Measurements from ENCODE around the gene MIGA1. TPM values are rescaled to one million over a fixed set of nuclear protein-coding genes. Genes with fewer than 3 reads are reported as not detected.
A peak's percentile ranks its signal among the peaks of the same experiment; 100 is the strongest.

The MIGA1 gene
- total and polyA plus RNA-seq, 2 of the 13 experiments (the other 11 are each of a cell fraction or from before 2014, with no cell fraction given) = 3.8 to 6.6 TPM

DNA sequence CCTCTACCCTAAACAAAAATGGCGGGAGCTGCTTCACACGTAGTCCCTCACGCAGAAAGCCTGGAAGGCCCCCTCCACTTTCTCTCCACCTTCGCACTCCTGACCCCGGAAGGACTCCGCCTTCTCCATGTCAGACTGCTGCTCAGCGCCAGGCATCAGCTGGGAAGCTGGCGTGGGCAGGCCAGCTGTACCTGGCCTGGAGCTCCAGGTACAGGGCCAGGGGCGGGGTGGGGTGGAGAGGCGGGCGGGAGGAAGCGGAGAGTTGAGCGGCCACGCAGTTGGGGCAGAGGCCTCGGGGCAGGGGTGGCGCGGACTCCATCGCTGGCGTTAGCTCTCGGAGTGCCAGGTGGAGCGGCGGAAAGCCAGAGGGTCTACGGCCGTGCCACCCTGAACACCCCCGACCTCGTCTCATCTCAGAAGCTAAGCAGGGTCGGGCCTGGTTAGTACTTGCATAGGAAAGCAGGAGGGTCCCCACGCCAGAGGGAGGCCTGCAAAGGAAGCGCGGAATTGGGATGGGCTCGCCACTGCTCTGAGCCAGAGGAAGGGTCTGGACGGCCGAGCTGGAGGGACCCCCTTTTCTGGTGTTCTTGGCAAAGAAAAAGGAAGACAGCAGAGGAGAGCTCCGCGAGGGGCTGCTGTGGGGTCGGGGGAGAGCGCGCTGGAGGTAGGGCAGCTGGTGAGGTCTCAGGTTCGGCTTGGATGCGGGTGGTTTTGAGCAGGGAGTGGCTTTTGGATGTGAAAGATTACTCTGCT, at the start of gene MIGA1 (continued):
- TF ChIP-seq KDM3A (CRISPR knock-in tag; IDR thresholded peaks at IDR 0.05; ENCODE audit: low read depth) = 0 out of 2 replicates have a peak, but pooled peaks have one; percentile 25
- TF ChIP-seq PHB2 (IDR thresholded peaks at IDR 0.05; ENCODE audit: partially characterized antibody) = no peak
- peak; percentile 86; the same call in 1 of the 2 replicates for TF ChIP-seq TGIF2 (CRISPR knock-in tag; IDR thresholded peaks at IDR 0.05)
- TF ChIP-seq NONO (IDR thresholded peaks at IDR 0.05) = no peak
- TF ChIP-seq NONO (CRISPR knock-in tag; conservative IDR thresholded peaks at IDR 0.05) = peak; percentile 87
- TF ChIP-seq NFRKB (IDR thresholded peaks at IDR 0.05) = no peak
- TF ChIP-seq ZNF816 (CRISPR knock-in tag; IDR thresholded peaks at IDR 0.05; ENCODE audit: borderline replicate concordance) = 0 out of 2 replicates have a peak, but pooled peaks have one; percentile 44
- peak; percentile 53; the same call in 1 of the 2 replicates for TF ChIP-seq NFYC (CRISPR knock-in tag; IDR thresholded peaks at IDR 0.05)
- no peak for TF ChIP-seq ZNF530 (CRISPR knock-in tag; IDR thresholded peaks at IDR 0.05; ENCODE audit: low read depth)
- TF ChIP-seq ZNF292 (CRISPR knock-in tag; IDR thresholded peaks at IDR 0.05; ENCODE audit: borderline replicate concordance, low read depth) = peak; percentile 94
- TF ChIP-seq KLF9 (CRISPR knock-in tag; IDR thresholded peaks at IDR 0.05; ENCODE audit: low read depth) = no peak
- 0 out of 2 replicates have a peak, but pooled peaks have one; percentile 17 for TF ChIP-seq ZNF567 (CRISPR knock-in tag; IDR thresholded peaks at IDR 0.05; ENCODE audit: borderline replicate concordance)
- no peak for TF ChIP-seq RAD51 (IDR thresholded peaks at IDR 0.05; ENCODE audit: borderline replicate concordance)
- TF ChIP-seq ZNF3 (CRISPR knock-in tag; IDR thresholded peaks at IDR 0.05) = no peak
- 0 out of 2 replicates have a peak, but pooled peaks have one; percentile 46 for TF ChIP-seq MEIS2 (CRISPR knock-in tag; IDR thresholded peaks at IDR 0.05)
- TF ChIP-seq, protein P1, sequence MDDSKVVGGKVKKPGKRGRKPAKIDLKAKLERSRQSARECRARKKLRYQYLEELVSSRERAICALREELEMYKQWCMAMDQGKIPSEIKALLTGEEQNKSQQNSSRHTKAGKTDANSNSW (CRISPR knock-in tag; IDR thresholded peaks at IDR 0.05; ENCODE audit: borderline replicate concordance) = 0 out of 2 replicates have a peak, but pooled peaks have one; percentile 40
- TF ChIP-seq ZNF562 (CRISPR knock-in tag; IDR thresholded peaks at IDR 0.05; ENCODE audit: borderline replicate concordance) = no peak
- TF ChIP-seq KDM5A (IDR thresholded peaks at IDR 0.05; ENCODE audit: borderline replicate concordance, low read length) = 0 out of 2 replicates have a peak, but pooled peaks have one; percentile 33
- no peak for TF ChIP-seq ZFP37 (CRISPR knock-in tag; IDR thresholded peaks at IDR 0.05; ENCODE audit: borderline replicate concordance)
- peak; percentile 85; the same call in 1 of the 2 replicates for TF ChIP-seq KDM2A (CRISPR knock-in tag; IDR thresholded peaks at IDR 0.05; ENCODE audit: borderline replicate concordance, low read depth)
- TF ChIP-seq ZNF510 (CRISPR knock-in tag; IDR thresholded peaks at IDR 0.05; ENCODE audit: low read depth) = no peak
- TF ChIP-seq ZBTB7B (CRISPR knock-in tag; IDR thresholded peaks at IDR 0.05) = peak; percentile 55
- TF ChIP-seq HMG20B (CRISPR knock-in tag; conservative IDR thresholded peaks at IDR 0.05) = 0 out of 2 replicates have a peak, but pooled peaks have one; percentile 41
- no peak for TF ChIP-seq RBAK (CRISPR knock-in tag; IDR thresholded peaks at IDR 0.05)
- no peak for TF ChIP-seq ZNF232 (CRISPR knock-in tag; IDR thresholded peaks at IDR 0.05; ENCODE audit: borderline replicate concordance)
- no peak for TF ChIP-seq ZNF879 (CRISPR knock-in tag; IDR thresholded peaks at IDR 0.05)
- TF ChIP-seq, protein P2, sequence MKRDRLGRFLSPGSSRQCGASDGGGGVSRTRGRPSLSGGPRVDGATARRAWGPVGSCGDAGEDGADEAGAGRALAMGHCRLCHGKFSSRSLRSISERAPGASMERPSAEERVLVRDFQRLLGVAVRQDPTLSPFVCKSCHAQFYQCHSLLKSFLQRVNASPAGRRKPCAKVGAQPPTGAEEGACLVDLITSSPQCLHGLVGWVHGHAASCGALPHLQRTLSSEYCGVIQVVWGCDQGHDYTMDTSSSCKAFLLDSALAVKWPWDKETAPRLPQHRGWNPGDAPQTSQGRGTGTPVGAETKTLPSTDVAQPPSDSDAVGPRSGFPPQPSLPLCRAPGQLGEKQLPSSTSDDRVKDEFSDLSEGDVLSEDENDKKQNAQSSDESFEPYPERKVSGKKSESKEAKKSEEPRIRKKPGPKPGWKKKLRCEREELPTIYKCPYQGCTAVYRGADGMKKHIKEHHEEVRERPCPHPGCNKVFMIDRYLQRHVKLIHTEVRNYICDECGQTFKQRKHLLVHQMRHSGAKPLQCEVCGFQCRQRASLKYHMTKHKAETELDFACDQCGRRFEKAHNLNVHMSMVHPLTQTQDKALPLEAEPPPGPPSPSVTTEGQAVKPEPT (CRISPR knock-in tag; IDR thresholded peaks at IDR 0.05; ENCODE audit: low read depth) = peak; percentile 70; the same call in 1 of the 2 replicates
- TF ChIP-seq NR2F1 (CRISPR knock-in tag; IDR thresholded peaks at IDR 0.05) = no peak
- no peak for TF ChIP-seq CHD4 (IDR thresholded peaks at IDR 0.05; ENCODE audit: borderline replicate concordance, low read length)
- no peak for TF ChIP-seq ZNF383 (CRISPR knock-in tag; IDR thresholded peaks at IDR 0.05; ENCODE audit: borderline replicate concordance)
- peak; percentile 58 for TF ChIP-seq ZNF547 (CRISPR knock-in tag; IDR thresholded peaks at IDR 0.05)
- TF ChIP-seq DMAP1 (CRISPR knock-in tag; IDR thresholded peaks at IDR 0.05) = peak; percentile 55; the same call in 1 of the 2 replicates

All from HepG2 (cell line).